Measurements from ENCODE around the gene PDS5A. TPM values are rescaled to one million over a fixed set of nuclear protein-coding genes. Genes with fewer than 3 reads are reported as not detected.

Gene PDS5A
- total and polyA plus RNA-seq, 2 experiments from 2014 or later = 26.8 to 56.5 TPM

DNA sequence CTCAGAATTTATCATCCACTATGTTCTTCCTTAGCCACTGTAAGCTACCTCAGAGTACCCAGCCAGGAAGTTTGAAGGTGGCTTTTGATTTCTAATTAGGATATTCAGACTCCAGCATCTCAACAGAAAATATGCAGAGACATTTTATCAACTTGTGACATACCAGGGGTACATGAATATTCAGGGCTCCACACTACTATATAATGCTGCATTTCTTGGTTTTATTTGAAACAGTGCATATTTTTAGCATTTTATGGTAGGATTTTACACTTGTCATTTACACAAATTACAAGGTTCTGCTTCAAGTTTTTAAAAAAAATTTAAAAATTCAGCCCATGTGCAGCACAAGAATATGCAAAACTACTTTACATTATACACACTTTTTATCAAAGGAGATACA is 155.0 kb downstream of the PDS5A start:
- H3K4me2 ChIP-seq (ENCODE audit: unreplicated experiment) = no peak overlapping the region
- no peak overlapping the region for H2AFZ ChIP-seq
- no peak for DNase-seq
- peaks cover 12% of the 10 kb centered on the region for H3K36me3 ChIP-seq (ENCODE audit: low read depth)
- in situ Hi-C loops (cut with MboI) = no loop called here
- 0 out of 2 replicates have a peak, but pooled peaks cover 6% of the 10 kb centered on the region for H3K79me2 ChIP-seq (ENCODE audit: insufficient read depth)
- no peaks in the 10 kb centered on the region for H3K27me3 ChIP-seq (replicated peaks; ENCODE audit: insufficient read depth)
- H3K4me3 ChIP-seq = no peak overlapping the region
- TF ChIP-seq EZH2 (IDR thresholded peaks at IDR 0.05; ENCODE audit: insufficient read depth, poor library complexity, severe bottlenecking) (no peak), EZH2phosphoT487 (IDR thresholded peaks at IDR 0.05; ENCODE audit: insufficient read depth, low read depth) (no peak)
- peaks cover 9% of the 10 kb centered on the region; the same call in 1 of the 2 replicates for H3F3A ChIP-seq (ENCODE audit: insufficient read depth)
- H3K9me3 ChIP-seq (ENCODE audit: low read depth) = no peaks in the 10 kb centered on the region
- no peak overlapping the region for H3K9ac ChIP-seq
- peaks cover 5% of the 10 kb centered on the region for H3K4me1 ChIP-seq (ENCODE audit: insufficient read depth)
- H3K9me2 ChIP-seq (ENCODE audit: insufficient read depth) = no peaks in the 10 kb centered on the region
- 0 out of 2 replicates have a peak overlapping the region, but pooled peaks have one; percentile 15 for H3K27ac ChIP-seq
- no peaks in the 10 kb centered on the region for H4K20me1 ChIP-seq (ENCODE audit: insufficient read depth)

DNA sequence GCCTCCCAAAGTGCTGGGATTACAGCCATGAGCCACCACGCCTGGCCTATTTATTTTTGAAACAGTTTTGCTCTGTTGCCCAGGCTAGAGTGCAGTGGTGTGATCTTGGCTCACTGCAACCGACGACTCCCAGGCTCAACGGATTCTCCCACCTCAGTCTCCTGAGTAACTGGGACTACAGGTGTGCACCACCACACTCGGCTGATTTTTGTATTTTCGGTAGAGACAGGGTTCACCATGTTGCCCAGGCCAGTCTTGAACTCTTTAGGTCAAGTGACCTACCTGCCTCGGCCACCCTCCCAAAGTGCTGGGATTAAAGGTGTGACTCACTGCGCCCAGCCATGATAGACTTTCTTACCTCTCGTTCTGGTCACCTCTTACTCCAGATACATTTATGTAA is 155.8 kb downstream of the PDS5A start:
- H2AFZ ChIP-seq = no peak overlapping the region
- no peak for TF ChIP-seq EZH2 (IDR thresholded peaks at IDR 0.05; ENCODE audit: insufficient read depth, poor library complexity, severe bottlenecking)
- TF ChIP-seq EZH2phosphoT487 (IDR thresholded peaks at IDR 0.05; ENCODE audit: insufficient read depth, low read depth) = no peak
- H3K9ac ChIP-seq = no peak overlapping the region
- H3K4me1 ChIP-seq (ENCODE audit: insufficient read depth) = peaks cover 5% of the 10 kb centered on the region
- 0 out of 2 replicates have a peak, but pooled peaks cover 6% of the 10 kb centered on the region for H3K79me2 ChIP-seq (ENCODE audit: insufficient read depth)
- in situ Hi-C loops (cut with MboI) = no loop called here
- no peaks in the 10 kb centered on the region for H3K9me2 ChIP-seq (ENCODE audit: insufficient read depth)
- H3K4me2 ChIP-seq (ENCODE audit: unreplicated experiment) = no peak overlapping the region
- no peaks in the 10 kb centered on the region for H3K27me3 ChIP-seq (replicated peaks; ENCODE audit: insufficient read depth)
- peaks cover 12% of the 10 kb centered on the region for H3K36me3 ChIP-seq (ENCODE audit: low read depth)
- H3K27ac ChIP-seq = no peak overlapping the region
- DNase-seq = no peak
- no peaks in the 10 kb centered on the region for H3K9me3 ChIP-seq (ENCODE audit: low read depth)
- WGBS, 2 experiments (ENCODE audit: low coverage in 1 of 2, low lambda C conversion rate in 2 of 2, missing lambda C conversion rate in 2 of 2) = 95 to 99% methylated on average over 9 of the region's 9 CpGs
- peaks cover 10% of the 10 kb centered on the region; the same call in 1 of the 2 replicates for H3F3A ChIP-seq (ENCODE audit: insufficient read depth)
- H3K4me3 ChIP-seq = no peak overlapping the region
- H4K20me1 ChIP-seq (ENCODE audit: insufficient read depth) = no peaks in the 10 kb centered on the region

DNA sequence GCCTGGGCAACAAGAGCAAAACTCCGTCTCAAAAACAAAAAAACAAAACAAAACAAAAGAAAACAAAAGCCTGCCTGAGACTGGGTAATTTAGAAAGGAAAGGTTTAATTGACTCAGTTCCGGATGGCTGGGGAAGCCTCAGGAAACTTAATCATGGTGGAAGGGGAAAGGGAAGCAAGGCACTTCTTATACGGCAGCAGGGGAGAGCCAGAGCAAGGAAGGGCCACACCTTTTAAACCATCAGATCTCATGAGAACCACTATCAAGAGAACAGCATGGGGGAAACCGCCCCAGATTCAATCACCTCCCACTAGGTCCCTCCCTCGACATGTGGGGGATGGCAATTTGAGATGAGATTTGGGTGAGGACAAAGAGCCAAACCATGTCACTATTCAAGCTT is 157.5 kb downstream of the PDS5A start:
- Histone ChIP-seq H3K36me3 (ENCODE audit: low read depth) (peaks cover 7% of the 10 kb centered on the region), H3K9ac (no peak overlapping the region), H3K27me3 (replicated peaks; ENCODE audit: insufficient read depth) (no peaks in the 10 kb centered on the region), H3K4me3 (no peak overlapping the region), H2AFZ (no peak overlapping the region), H3K79me2 (ENCODE audit: insufficient read depth) (0 out of 2 replicates have a peak, but pooled peaks cover 6% of the 10 kb centered on the region), H3K4me1 (ENCODE audit: insufficient read depth) (peaks cover 5% of the 10 kb centered on the region), H3K27ac (no peak overlapping the region), H3K9me3 (ENCODE audit: low read depth) (no peaks in the 10 kb centered on the region), H3K9me2 (ENCODE audit: insufficient read depth) (no peaks in the 10 kb centered on the region), H3F3A (ENCODE audit: insufficient read depth) (peaks cover 20% of the 10 kb centered on the region; the same call in 1 of the 2 replicates), H4K20me1 (ENCODE audit: insufficient read depth) (no peaks in the 10 kb centered on the region), H3K4me2 (ENCODE audit: unreplicated experiment) (no peak overlapping the region)
- 74 to 83% methylated on average over 5 of the region's 5 CpGs for WGBS, 2 experiments (ENCODE audit: low coverage in 1 of 2, low lambda C conversion rate in 2 of 2, missing lambda C conversion rate in 2 of 2)
- DNase-seq = no peak
- no peak for TF ChIP-seq EZH2 (IDR thresholded peaks at IDR 0.05; ENCODE audit: insufficient read depth, poor library complexity, severe bottlenecking)
- no peak for TF ChIP-seq EZH2phosphoT487 (IDR thresholded peaks at IDR 0.05; ENCODE audit: insufficient read depth, low read depth)
- in situ Hi-C loops (cut with MboI) = no loop called here

DNA sequence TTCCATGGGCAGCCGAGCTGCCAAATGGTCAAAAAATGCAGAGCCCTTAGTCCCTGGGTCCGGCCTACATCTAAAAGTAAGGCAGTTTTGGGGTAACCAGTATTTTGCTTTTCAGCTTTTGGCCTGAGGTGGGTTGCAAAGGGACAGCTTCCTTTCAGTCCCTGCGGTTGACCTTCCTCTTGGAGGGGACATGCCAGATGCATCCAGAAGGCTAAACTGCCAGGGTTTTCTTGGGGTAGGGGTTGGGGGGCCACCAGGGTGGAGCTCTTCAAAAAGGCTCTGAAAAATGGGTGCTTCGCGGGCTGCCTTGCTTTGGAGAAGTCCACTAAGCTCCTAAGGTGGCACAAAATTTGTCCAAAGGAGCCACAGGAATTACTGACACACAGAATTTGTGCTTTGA is 159.1 kb downstream of the PDS5A start:
- no peak for DNase-seq
- H4K20me1 ChIP-seq (ENCODE audit: insufficient read depth) = no peaks in the 10 kb centered on the region
- in situ Hi-C loops (cut with MboI) = no loop called here
- H3K4me3 ChIP-seq = no peak overlapping the region
- no peaks in the 10 kb centered on the region; the same call in 1 of the 2 replicates for H3K36me3 ChIP-seq (ENCODE audit: low read depth)
- no peaks in the 10 kb centered on the region for H3K79me2 ChIP-seq (ENCODE audit: insufficient read depth)
- TF ChIP-seq EZH2 (IDR thresholded peaks at IDR 0.05; ENCODE audit: insufficient read depth, poor library complexity, severe bottlenecking) = no peak
- peaks cover 13% of the 10 kb centered on the region; the same call in 1 of the 2 replicates for H3F3A ChIP-seq (ENCODE audit: insufficient read depth)
- H2AFZ ChIP-seq = no peak overlapping the region
- H3K9ac ChIP-seq = no peak overlapping the region
- H3K27me3 ChIP-seq (replicated peaks; ENCODE audit: insufficient read depth) = no peaks in the 10 kb centered on the region
- H3K9me3 ChIP-seq (ENCODE audit: low read depth) = no peaks in the 10 kb centered on the region
- WGBS, 2 experiments (ENCODE audit: low coverage in 1 of 2, low lambda C conversion rate in 2 of 2, missing lambda C conversion rate in 2 of 2) = 89 to 90% methylated on average over 5 of the region's 5 CpGs
- no peak overlapping the region for H3K27ac ChIP-seq
- H3K9me2 ChIP-seq (ENCODE audit: insufficient read depth) = no peaks in the 10 kb centered on the region
- no peak overlapping the region for H3K4me2 ChIP-seq (ENCODE audit: unreplicated experiment)
- peaks cover 5% of the 10 kb centered on the region for H3K4me1 ChIP-seq (ENCODE audit: insufficient read depth)
